Measurements from ENCODE around the gene PHOX2A. TPM values are rescaled to one million over a fixed set of nuclear protein-coding genes. Genes with fewer than 3 reads are reported as not detected.
A peak's percentile ranks its signal among the peaks of the same experiment; 100 is the strongest.

Gene PHOX2A
- total and polyA plus RNA-seq, 2 of the 13 experiments (the other 11 are each of a cell fraction or from before 2014, with no cell fraction given), result not detected

DNA sequence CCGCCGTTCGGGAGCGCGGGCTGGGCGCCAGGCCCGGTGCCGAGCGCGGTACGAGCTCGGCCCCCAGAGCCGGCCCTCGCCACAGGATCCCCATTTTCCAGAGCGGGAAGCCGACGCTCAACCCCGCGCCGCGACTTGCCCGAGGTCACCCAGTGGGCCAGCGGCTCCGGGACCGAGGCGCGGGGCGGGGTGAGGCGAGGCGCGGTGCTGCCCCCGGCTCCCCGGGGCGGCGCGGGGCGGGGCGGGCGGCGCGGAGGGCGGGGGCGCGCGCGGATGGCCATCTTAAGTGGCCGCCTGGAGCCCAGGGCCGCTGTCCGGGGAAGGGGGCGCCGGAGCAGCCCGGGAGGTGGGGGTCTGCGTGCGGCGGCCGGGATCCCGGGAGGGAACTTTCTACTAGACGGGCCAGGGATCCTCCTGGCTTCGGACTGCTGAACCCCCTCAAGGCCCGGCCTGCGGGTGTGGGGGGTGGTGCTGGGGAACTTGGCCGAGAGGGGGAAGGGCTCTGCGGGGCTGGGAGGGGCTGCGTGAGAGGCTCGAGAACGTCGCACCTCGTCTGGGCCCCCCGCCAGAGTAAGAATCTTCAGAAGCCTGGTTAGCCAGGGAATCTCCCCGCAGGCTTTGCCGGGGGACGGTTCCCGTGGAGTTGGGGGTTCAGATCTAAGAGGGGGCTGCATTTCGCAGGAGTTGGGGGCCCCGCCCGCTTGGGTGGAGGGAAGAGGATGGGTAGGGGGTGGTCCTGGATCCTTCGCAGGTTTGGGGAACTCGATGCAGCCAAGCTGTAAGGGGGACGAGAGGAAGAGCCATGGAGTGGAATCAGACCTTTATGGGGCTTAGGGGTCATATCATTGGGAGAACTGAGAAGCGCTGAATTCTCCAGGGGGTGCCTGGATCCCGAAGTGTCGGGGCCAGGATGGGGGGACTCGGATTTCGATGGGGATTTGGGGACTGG, 20.1 kb downstream of the PHOX2A start:
- ATAC-seq (peak; percentile 41), FAIRE-seq (no peak), DNase-seq (ENCODE audit: low spot score) (no peak)
- peaks cover under 1 to 4% of the 10 kb centered on the region in 2 experiments; a peak in 3 of 5 replicates for H3K36me3 ChIP-seq (replicated peaks in 1 of 2; ENCODE audit: control insufficient read depth in 1 of 2, insufficient read depth in 2 of 2, low read length in 2 of 2)
- ChIA-PET POLR2A (interaction anchor here (0.6 to 1.3 kb wide), 4 partner anchors 13 to 112 kb away, joined by 3 to 5 read pairs (median 4); partner anchors contain the start of gene ANAPC15), CTCF (ENCODE audit: low intra/inter-chr PET ratio, low total read pairs) (no interaction called here)
- 1% methylated on average over 26 of the region's 84 CpGs for WGBS (ENCODE audit: low lambda C conversion rate)
- peak overlapping the region; percentile 60 for H3K27ac ChIP-seq (ENCODE audit: extremely low read length, insufficient read depth, low read length)
- peaks cover 7% of the 10 kb centered on the region for H3K79me2 ChIP-seq (ENCODE audit: insufficient read depth, low read length)
- H3K4me3 ChIP-seq (replicated peaks in 1 of 3; ENCODE audit: insufficient read depth in 1 of 3, low read depth in 2 of 3, low read length in 3 of 3), result peak overlapping the region; percentile 83 to 90 (median 85)
- intact Hi-C loops (cut with micrococcal nuclease; ENCODE audit: unreplicated experiment), result loop anchor here (2.0 kb wide), 1 partner anchor 15 kb away; no protein-coding TSS in a partner anchor
- peak overlapping the region; percentile 82 for H3K9ac ChIP-seq (ENCODE audit: insufficient read depth, low read depth, low read length)
- H4K20me1 ChIP-seq (ENCODE audit: insufficient read depth, low read length), result no peaks in the 10 kb centered on the region
- in situ Hi-C loops (cut with HindIII; ENCODE audit: extremely low pct_ligation_motif_present, low pct_unique_long_range_greater_than_20kb), result no loop called here
- BruUV-seq (replicated peaks), result no TSS peak
- no peak overlapping the region for H2AFZ ChIP-seq (ENCODE audit: low read length)
- H3K27me3 ChIP-seq (ENCODE audit: control insufficient read depth in 1 of 2, insufficient read depth in 2 of 2, low read length in 2 of 2), result peaks cover 0 to 9% of the 10 kb centered on the region in 2 experiments; a peak in 1 of 5 replicates
- peak overlapping the region; percentile 93 for H3K4me2 ChIP-seq (ENCODE audit: low read depth, low read length)
- H3K9me3 ChIP-seq (ENCODE audit: low read length), result no peaks in the 10 kb centered on the region
- peaks cover 35% of the 10 kb centered on the region for H3K4me1 ChIP-seq (ENCODE audit: insufficient read depth, low read length)
- TF ChIP-seq MED8 (CRISPR knock-in tag; IDR thresholded peaks at IDR 0.05; ENCODE audit: insufficient replicate concordance), result peak; percentile 21
- TF ChIP-seq ZMAT3 (CRISPR knock-in tag; conservative IDR thresholded peaks at IDR 0.05), result 0 out of 2 replicates have a peak, but pooled peaks have one; percentile 12
- no peak for TF ChIP-seq ZNF549 (CRISPR knock-in tag; IDR thresholded peaks at IDR 0.05)
- peak; percentile 30 for TF ChIP-seq PHF8 (CRISPR knock-in tag; IDR thresholded peaks at IDR 0.05)
- no peak for TF ChIP-seq LCORL (IDR thresholded peaks at IDR 0.05)
- 0 out of 2 replicates have a peak, but pooled peaks have one; percentile 34 for TF ChIP-seq LCORL (CRISPR knock-in tag; IDR thresholded peaks at IDR 0.05)
- no peak for TF ChIP-seq ZFP37 (CRISPR knock-in tag; IDR thresholded peaks at IDR 0.05; ENCODE audit: borderline replicate concordance)
- peak; percentile 40 for TF ChIP-seq SRSF1 (optimal IDR thresholded peaks at IDR 0.05; ENCODE audit: low read depth, low read length)
- TF ChIP-seq, protein P1, sequence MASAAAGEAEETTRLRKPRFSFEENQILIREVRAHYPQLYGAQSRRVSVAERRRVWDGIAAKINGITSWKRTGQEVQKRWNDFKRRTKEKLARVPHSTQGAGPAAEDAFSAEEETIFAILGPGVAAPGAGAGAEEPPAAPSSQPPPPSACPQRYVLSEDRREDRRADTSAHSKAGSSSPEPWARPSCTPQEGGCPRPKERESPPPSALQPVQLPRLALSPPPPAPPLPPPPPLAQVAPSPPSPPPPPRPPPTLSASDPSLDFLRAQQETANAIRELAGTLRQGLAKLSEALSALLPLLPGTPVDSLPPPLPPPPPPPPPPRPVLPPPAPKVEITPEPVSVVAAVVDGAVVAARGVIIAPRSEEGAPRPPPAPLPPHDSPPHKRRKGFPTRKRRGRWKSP (CRISPR knock-in tag; IDR thresholded peaks at IDR 0.05), result 0 out of 2 replicates have a peak, but pooled peaks have one; percentile 21
- TF ChIP-seq, protein P2, sequence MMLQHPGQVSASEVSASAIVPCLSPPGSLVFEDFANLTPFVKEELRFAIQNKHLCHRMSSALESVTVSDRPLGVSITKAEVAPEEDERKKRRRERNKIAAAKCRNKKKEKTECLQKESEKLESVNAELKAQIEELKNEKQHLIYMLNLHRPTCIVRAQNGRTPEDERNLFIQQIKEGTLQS (CRISPR knock-in tag; IDR thresholded peaks at IDR 0.05), result no peak
- no peak for TF ChIP-seq PRPF4 (IDR thresholded peaks at IDR 0.05; ENCODE audit: low read depth, low read length, poor library complexity, severe bottlenecking)
- 0 out of 2 replicates have a peak, but pooled peaks have one; percentile 51 for TF ChIP-seq ZNF446 (CRISPR knock-in tag; IDR thresholded peaks at IDR 0.05)
- TF ChIP-seq AGO2 (optimal IDR thresholded peaks at IDR 0.05; ENCODE audit: low read depth, low read length), result peak; percentile 1
- TF ChIP-seq PRMT3 (CRISPR knock-in tag; IDR thresholded peaks at IDR 0.05; ENCODE audit: borderline replicate concordance, low read depth), result no peak; the same call in 1 of the 2 replicates
- no peak for TF ChIP-seq RCOR2 (CRISPR knock-in tag; IDR thresholded peaks at IDR 0.05)
- TF ChIP-seq RBFOX2 (IDR thresholded peaks at IDR 0.05; ENCODE audit: low read depth, low read length), result peak; percentile 68
- peak; percentile 42 for TF ChIP-seq ZFY (CRISPR knock-in tag; IDR thresholded peaks at IDR 0.05)
- TF ChIP-seq ARID2 (CRISPR knock-in tag; IDR thresholded peaks at IDR 0.05; ENCODE audit: borderline replicate concordance), result no peak
- TF ChIP-seq IKZF4 (CRISPR knock-in tag; IDR thresholded peaks at IDR 0.05; ENCODE audit: borderline replicate concordance, low read depth, not compliant biosample characterization), result peak; percentile 23
- 0 out of 2 replicates have a peak, but pooled peaks have one; percentile 14 for TF ChIP-seq MEIS2 (CRISPR knock-in tag; IDR thresholded peaks at IDR 0.05)
- peak; percentile 1; the same call in 1 of the 2 replicates for TF ChIP-seq GATAD2A (CRISPR knock-in tag; IDR thresholded peaks at IDR 0.05)
- no peak for TF ChIP-seq MZF1 (CRISPR knock-in tag; IDR thresholded peaks at IDR 0.05; ENCODE audit: borderline replicate concordance)
- TF ChIP-seq MXI1 (IDR thresholded peaks at IDR 0.05; ENCODE audit: borderline replicate concordance, low read depth, low read length), result 0 out of 3 replicates have a peak, but pooled peaks have one; percentile 1
- TF ChIP-seq THAP11 (CRISPR knock-in tag; IDR thresholded peaks at IDR 0.05), result no peak
